Panc1 (cell line): ENCODE results near the gene NKX6-2. TPM values are rescaled to one million over a fixed set of nuclear protein-coding genes. Genes with fewer than 3 reads are reported as not detected.

ENCODE experiments used
- ATAC-seq: fragments of 200-7000 bp; cut with Tn5 transposase; 2 replicates; pipeline ENCODE4 v1.9.1; 2020; ENCODE audit warnings: mild to moderate bottlenecking, moderate library complexity
- BruUV-seq: library from RNA; stranded (reverse); fragments of 400-500 nt; replicated peaks from 2 replicates; lab custom pipeline; 2021; lab: Mats Ljungman, UMichigan
- CTCF ChIA-PET: fragments of 300-600 bp; sonication (Branson Sonifier 250); formaldehyde crosslinking; loops from one replicate; lab custom pipeline; 2022; ENCODE audit warnings: antibody characterized with exemption; lab: Charles Lee
- POLR2A ChIA-PET: fragments of 300-600 bp; sonication (Branson Sonifier 250); formaldehyde crosslinking; loops from one replicate; lab custom pipeline; 2022; ENCODE audit warnings: antibody characterized with exemption; lab: Charles Lee
- DNase-seq: peaks from one replicate; pipeline ENCODE4 v3.0.0-alpha.2; 2010; ENCODE audit warnings: low read depth, low spot score
- H3K27ac ChIP-seq: 2 replicates; pipeline ENCODE4 v1.5.1; 2011; ENCODE audit warnings: mild to moderate bottlenecking, low read length, inconsistent platforms
- H3K27me3 ChIP-seq: fragments of 200-500 bp; sonication (Bioruptor generic); 2 replicates; pipeline ENCODE4 v1.6.0; 2014; ENCODE audit warnings: low read length, inconsistent platforms; ENCODE audit not compliant: control insufficient read depth, insufficient read depth
- H3K36me3 ChIP-seq: fragments of 200-500 bp; sonication (Bioruptor generic); 2 replicates; pipeline ENCODE4 v1.5.1; 2014; ENCODE audit warnings: inconsistent platforms, mild to moderate bottlenecking, low read length, moderate library complexity; ENCODE audit not compliant: control insufficient read depth, insufficient read depth
- H3K4me1 ChIP-seq: 2 replicates; pipeline ENCODE4 v1.5.1; 2011; ENCODE audit warnings: inconsistent platforms, mild to moderate bottlenecking, low read length, moderate library complexity; ENCODE audit not compliant: control insufficient read depth, insufficient read depth
- H3K4me3 ChIP-seq, 2 experiments: 2 replicates each; pipeline ENCODE4 v1.5.1; 2011 to 2012; ENCODE audit warnings: low read depth in 2 of 2, low read length in 2 of 2, mild to moderate bottlenecking in 2 of 2, inconsistent platforms in 1 of 2, moderate library complexity in 1 of 2
- H3K9me3 ChIP-seq: fragments of 200-500 bp; sonication (Bioruptor generic); 2 replicates; pipeline ENCODE4 v1.5.1; 2014; ENCODE audit warnings: low read depth, mild to moderate bottlenecking, inconsistent platforms, low read length, moderate library complexity; ENCODE audit not compliant: control insufficient read depth, insufficient read depth
- POLR2AphosphoS5 ChIP-seq: IDR thresholded peaks from 2 replicates; pipeline ENCODE4 v1.6.1; 2012; ENCODE audit warnings: mild to moderate bottlenecking, low read depth, low read length, moderate library complexity
- SIN3A ChIP-seq: IDR thresholded peaks from 2 replicates; pipeline ENCODE4 v1.6.1; 2012; ENCODE audit warnings: low read depth, mild to moderate bottlenecking, low read length, moderate library complexity, borderline replicate concordance; ENCODE audit not compliant: insufficient read depth
- TCF7L2 ChIP-seq: IDR thresholded peaks from 2 replicates; pipeline ENCODE4 v1.6.1; 2011; ENCODE audit warnings: mild to moderate bottlenecking, low read depth, low read length, inconsistent platforms
- in situ Hi-C: cut with HindIII; loops from 2 replicates; pipeline ENCODE4 v1.10.0; 2016; ENCODE audit warnings: low sequenced_read_pairs, low pct_unique_long_range_greater_than_20kb
- intact Hi-C: fragments of 100-400 bp; cut with micrococcal nuclease; formaldehyde crosslinking; loops from one replicate; pipeline ENCODE4 v1.10.0; 2022; ENCODE audit not compliant: unreplicated experiment
- total RNA-seq: library from RNA; stranded (reverse); gene quantifications from one replicate; pipeline ENCODE4 v1.2.1, GENCODE V29; 2021; ENCODE audit not compliant: unreplicated experiment
- TF ChIP-seq, protein P1 (sequence below), 2 experiments: IDR thresholded peaks; 2 replicates each; pipeline ENCODE4 v1.6.1; 2011 to 2012; ENCODE audit warnings: low read depth in 2 of 2, control low read depth in 1 of 2, low read length in 1 of 2, mild to moderate bottlenecking in 1 of 2, moderate library complexity in 1 of 2; ENCODE audit not compliant: insufficient read depth in 1 of 2
- TF ChIP-seq, protein P2 (sequence below): fragments of 450-650 bp; IDR thresholded peaks from 2 replicates; pipeline ENCODE4 v1.5.1; 2017; ENCODE audit warnings: mild to moderate bottlenecking

The NKX6-2 gene
- total RNA-seq, 1 experiment from 2014 or later, result 1.6 TPM

DNA sequence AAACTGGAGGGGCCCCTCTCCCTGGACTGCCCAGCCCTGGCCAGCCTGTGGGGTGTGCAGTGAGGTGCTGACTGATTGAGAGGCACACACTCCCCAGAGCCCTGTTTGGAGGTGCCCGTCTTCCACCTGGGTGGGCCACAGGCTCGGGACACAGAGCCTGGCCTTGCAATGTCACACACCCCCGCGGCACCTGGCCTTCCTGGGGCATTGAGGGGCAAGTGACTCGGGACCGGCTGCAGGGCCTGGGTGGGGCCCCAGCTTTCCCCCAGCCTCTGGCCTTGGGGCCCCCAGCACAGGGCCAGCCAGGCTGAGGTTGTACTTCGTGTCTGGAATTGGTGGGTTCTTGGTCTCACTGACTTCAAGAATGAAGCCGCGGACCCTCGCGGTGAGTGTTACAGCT lies 13.9 kb upstream of the NKX6-2 start:
- in situ Hi-C loops (no loop called here), intact Hi-C loops (loop anchor here (10.0 kb wide), 1 partner anchor 345 kb away; no protein-coding TSS in a partner anchor)
- Histone ChIP-seq H3K9me3 (no peaks in the 10 kb centered on the region), H3K4me3 (no peak overlapping the region), H3K27me3 (no peaks in the 10 kb centered on the region), H3K4me1 (no peaks in the 10 kb centered on the region), H3K36me3 (no peaks in the 10 kb centered on the region), H3K27ac (no peak overlapping the region)
- no peak for ATAC-seq
- BruUV-seq, result no TSS peak
- CTCF ChIA-PET, result no interaction called here
- TF ChIP-seq, protein P1, sequence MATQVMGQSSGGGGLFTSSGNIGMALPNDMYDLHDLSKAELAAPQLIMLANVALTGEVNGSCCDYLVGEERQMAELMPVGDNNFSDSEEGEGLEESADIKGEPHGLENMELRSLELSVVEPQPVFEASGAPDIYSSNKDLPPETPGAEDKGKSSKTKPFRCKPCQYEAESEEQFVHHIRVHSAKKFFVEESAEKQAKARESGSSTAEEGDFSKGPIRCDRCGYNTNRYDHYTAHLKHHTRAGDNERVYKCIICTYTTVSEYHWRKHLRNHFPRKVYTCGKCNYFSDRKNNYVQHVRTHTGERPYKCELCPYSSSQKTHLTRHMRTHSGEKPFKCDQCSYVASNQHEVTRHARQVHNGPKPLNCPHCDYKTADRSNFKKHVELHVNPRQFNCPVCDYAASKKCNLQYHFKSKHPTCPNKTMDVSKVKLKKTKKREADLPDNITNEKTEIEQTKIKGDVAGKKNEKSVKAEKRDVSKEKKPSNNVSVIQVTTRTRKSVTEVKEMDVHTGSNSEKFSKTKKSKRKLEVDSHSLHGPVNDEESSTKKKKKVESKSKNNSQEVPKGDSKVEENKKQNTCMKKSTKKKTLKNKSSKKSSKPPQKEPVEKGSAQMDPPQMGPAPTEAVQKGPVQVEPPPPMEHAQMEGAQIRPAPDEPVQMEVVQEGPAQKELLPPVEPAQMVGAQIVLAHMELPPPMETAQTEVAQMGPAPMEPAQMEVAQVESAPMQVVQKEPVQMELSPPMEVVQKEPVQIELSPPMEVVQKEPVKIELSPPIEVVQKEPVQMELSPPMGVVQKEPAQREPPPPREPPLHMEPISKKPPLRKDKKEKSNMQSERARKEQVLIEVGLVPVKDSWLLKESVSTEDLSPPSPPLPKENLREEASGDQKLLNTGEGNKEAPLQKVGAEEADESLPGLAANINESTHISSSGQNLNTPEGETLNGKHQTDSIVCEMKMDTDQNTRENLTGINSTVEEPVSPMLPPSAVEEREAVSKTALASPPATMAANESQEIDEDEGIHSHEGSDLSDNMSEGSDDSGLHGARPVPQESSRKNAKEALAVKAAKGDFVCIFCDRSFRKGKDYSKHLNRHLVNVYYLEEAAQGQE (IDR thresholded peaks at IDR 0.05; ENCODE audit: insufficient read depth in 1 of 2, low read depth in 2 of 2, low read length in 1 of 2), result no peak
- TF ChIP-seq TCF7L2 (no peak), SIN3A (no peak), POLR2AphosphoS5 (no peak)
- TF ChIP-seq, protein P2, sequence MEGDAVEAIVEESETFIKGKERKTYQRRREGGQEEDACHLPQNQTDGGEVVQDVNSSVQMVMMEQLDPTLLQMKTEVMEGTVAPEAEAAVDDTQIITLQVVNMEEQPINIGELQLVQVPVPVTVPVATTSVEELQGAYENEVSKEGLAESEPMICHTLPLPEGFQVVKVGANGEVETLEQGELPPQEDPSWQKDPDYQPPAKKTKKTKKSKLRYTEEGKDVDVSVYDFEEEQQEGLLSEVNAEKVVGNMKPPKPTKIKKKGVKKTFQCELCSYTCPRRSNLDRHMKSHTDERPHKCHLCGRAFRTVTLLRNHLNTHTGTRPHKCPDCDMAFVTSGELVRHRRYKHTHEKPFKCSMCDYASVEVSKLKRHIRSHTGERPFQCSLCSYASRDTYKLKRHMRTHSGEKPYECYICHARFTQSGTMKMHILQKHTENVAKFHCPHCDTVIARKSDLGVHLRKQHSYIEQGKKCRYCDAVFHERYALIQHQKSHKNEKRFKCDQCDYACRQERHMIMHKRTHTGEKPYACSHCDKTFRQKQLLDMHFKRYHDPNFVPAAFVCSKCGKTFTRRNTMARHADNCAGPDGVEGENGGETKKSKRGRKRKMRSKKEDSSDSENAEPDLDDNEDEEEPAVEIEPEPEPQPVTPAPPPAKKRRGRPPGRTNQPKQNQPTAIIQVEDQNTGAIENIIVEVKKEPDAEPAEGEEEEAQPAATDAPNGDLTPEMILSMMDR, result no peak
- no peak for DNase-seq
- POLR2A ChIA-PET, result no interaction called here

DNA sequence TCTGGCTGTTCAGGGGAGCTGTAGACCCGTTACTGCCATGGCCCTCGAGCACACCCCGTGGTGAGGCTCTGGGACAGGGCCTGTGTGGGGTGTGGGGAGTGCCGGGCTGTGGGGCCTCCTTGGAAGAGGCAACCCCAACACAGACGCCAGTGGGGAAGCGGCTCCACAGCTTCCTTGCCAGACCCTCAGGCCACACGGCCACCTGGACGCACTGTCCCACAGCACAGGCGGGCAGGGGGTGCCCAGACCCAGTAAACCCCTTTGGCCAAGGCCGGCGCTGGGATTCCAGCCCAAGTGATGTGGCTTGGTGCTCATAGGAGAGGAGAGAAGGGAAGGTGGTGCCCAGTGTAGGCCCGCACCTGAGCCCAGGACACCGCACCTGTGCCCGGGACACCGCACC lies 12.9 kb upstream of the NKX6-2 start:
- ChIA-PET POLR2A (no interaction called here), CTCF (no interaction called here)
- Histone ChIP-seq H3K27ac (no peak overlapping the region), H3K4me1 (peaks cover 4% of the 10 kb centered on the region), H3K4me3 (no peak overlapping the region), H3K36me3 (no peaks in the 10 kb centered on the region), H3K27me3 (no peaks in the 10 kb centered on the region), H3K9me3 (no peaks in the 10 kb centered on the region)
- ATAC-seq (no peak), DNase-seq (no peak)
- TF ChIP-seq, protein P2, result no peak
- TF ChIP-seq, protein P1 (IDR thresholded peaks at IDR 0.05; ENCODE audit: insufficient read depth in 1 of 2, low read depth in 2 of 2, low read length in 1 of 2), result no peak
- TF ChIP-seq POLR2AphosphoS5 (no peak), TCF7L2 (no peak), SIN3A (no peak)
- in situ Hi-C loops (no loop called here), intact Hi-C loops (loop anchor here (10.0 kb wide), 1 partner anchor 344 kb away; no protein-coding TSS in a partner anchor)
- no TSS peak for BruUV-seq
